Cardiac muscle cell (in vitro differentiated cells and primary cell): Measurements from ENCODE around the gene TOR1AIP1. TPM values are rescaled to one million over a fixed set of nuclear protein-coding genes. Genes with fewer than 3 reads are reported as not detected.

Source experiments
- DNase-seq, 2 donors: peaks; one replicate each; pipeline versions ENCODE4 v3.0.0 to v3.0.0-alpha.2; 2010 to 2017; ENCODE audit warnings: low read depth in 1 of 2, low spot score in 1 of 2
- H3K27ac ChIP-seq: fragments of 200-600 bp; sonication (generic); 2 replicates; pipeline ENCODE4 v1.5.1; 2016
- H3K27me3 ChIP-seq: fragments of 200-600 bp; sonication (generic); 2 replicates; pipeline ENCODE4 v1.6.0; 2016; ENCODE audit warnings: control low read depth
- H3K36me3 ChIP-seq: fragments of 200-600 bp; sonication (generic); 2 replicates; pipeline ENCODE4 v1.5.1; 2016; ENCODE audit warnings: control low read depth
- H3K4me1 ChIP-seq: fragments of 200-600 bp; sonication (generic); 2 replicates; pipeline ENCODE4 v1.8.1; 2017; ENCODE audit warnings: low read depth, mild to moderate bottlenecking, mixed run types
- H3K4me3 ChIP-seq: fragments of 200-600 bp; sonication (generic); 2 replicates; pipeline ENCODE4 v1.5.1; 2016; ENCODE audit warnings: mild to moderate bottlenecking
- H3K9me3 ChIP-seq: fragments of 200-600 bp; sonication (generic); 2 replicates; pipeline ENCODE4 v1.5.1; 2017; ENCODE audit warnings: low read depth, mild to moderate bottlenecking, control low read depth
- CTCF ChIP-seq: IDR thresholded peaks from 2 replicates; pipeline ENCODE4 v1.5.1; 2012; ENCODE audit warnings: low read depth, mild to moderate bottlenecking, low read length
- polyA plus RNA-seq: library from polyadenylated mRNA; unstranded; fragments of >200 nt; fragmentation: Nextera tagmentation; extraction: Ambion mirVana; gene quantifications from 2 replicates; pipeline ENCODE4 v1.2.1, GENCODE V29; 2016
- total RNA-seq: library from RNA; depleted of rRNA; stranded (reverse); fragments of >200 nt; gene quantifications from 2 replicates; pipeline ENCODE4 v1.2.3, GENCODE V29; 2016

Gene TOR1AIP1
- total and polyA plus RNA-seq, 2 experiments from 2014 or later, result 18.2 to 19.6 TPM

DNA sequence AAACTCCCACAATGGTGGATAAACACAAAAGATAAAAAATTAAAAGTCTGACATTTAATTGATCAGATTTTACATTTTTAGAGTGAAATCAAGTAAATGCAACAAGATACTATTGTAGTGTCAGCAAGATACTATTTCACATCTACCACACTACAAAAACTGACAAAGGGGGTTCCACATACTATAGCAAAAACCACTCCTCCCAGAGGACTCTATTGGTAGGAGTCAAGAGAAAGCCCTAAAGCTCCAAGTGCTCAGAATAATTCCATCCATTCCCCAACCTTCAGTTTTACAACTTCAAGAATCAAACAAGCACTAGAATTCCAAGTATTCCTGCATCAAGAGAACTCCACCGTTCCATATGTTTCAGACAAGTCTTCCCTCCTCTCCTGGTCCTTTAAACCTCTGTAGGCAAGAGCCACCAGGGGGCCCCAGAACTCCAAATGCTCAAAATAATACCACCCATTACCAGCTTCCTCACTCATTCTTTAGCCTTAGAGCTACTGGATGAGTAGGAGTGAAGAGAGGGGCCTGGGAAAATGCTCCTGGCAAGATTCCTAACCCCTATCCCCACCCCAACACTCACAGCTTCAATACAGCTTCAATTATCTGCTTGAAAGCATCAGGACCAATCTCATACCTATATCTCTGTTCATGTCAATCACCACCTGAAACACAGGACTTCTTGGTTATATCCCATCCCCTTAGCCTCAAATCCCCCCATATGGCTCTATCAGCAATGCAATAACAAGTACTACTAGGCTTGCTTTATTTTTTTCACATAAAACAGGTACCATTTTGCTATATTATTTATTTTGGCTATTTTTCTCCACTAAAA, 14.4 kb upstream of the TOR1AIP1 start:
- Histone ChIP-seq H3K36me3 (peaks cover 22% of the 10 kb centered on the region), H3K4me1 (peaks cover 28% of the 10 kb centered on the region), H3K9me3 (no peaks in the 10 kb centered on the region), H3K27me3 (no peaks in the 10 kb centered on the region), H3K27ac (no peak overlapping the region), H3K4me3 (no peak overlapping the region)
- peak; percentile 71 to 75 for DNase-seq
- peak; percentile 84 for TF ChIP-seq CTCF

GRCh38 chr1:179870870-179871269, 11.2 kb upstream of the TOR1AIP1 start:
- peak overlapping the region; percentile 57 for H3K27ac ChIP-seq
- H3K27me3 ChIP-seq, result no peaks in the 10 kb centered on the region
- H3K9me3 ChIP-seq, result no peaks in the 10 kb centered on the region
- no peak for DNase-seq
- peaks cover 36% of the 10 kb centered on the region for H3K4me1 ChIP-seq
- TF ChIP-seq CTCF, result no peak
- H3K4me3 ChIP-seq, result no peak overlapping the region
- H3K36me3 ChIP-seq, result peaks cover 13% of the 10 kb centered on the region

DNA sequence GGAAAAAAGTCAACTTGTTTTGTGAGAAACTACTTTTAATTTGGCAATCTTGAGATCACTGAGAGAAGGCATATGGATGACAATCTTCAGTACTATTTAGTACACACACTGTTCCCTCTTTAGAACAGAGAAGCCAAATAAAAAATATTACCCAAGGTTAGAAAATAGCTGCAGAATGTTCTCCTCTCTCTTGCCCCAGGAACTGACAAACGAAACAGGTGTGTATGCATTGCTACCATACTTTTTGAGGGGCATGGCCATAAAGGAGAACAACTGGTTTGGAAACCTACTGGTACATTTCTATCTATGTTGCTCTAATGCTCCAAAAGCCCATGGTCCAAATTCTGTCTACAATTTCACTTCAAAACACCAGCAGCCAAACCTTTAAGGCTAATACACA, 10.1 kb upstream of the TOR1AIP1 start:
- no peak for DNase-seq
- Histone ChIP-seq H3K27me3 (no peaks in the 10 kb centered on the region), H3K4me3 (no peak overlapping the region), H3K36me3 (peaks cover 13% of the 10 kb centered on the region), H3K27ac (peak overlapping the region; percentile 57), H3K9me3 (no peaks in the 10 kb centered on the region), H3K4me1 (peaks cover 36% of the 10 kb centered on the region)
- TF ChIP-seq CTCF, result no peak

DNA sequence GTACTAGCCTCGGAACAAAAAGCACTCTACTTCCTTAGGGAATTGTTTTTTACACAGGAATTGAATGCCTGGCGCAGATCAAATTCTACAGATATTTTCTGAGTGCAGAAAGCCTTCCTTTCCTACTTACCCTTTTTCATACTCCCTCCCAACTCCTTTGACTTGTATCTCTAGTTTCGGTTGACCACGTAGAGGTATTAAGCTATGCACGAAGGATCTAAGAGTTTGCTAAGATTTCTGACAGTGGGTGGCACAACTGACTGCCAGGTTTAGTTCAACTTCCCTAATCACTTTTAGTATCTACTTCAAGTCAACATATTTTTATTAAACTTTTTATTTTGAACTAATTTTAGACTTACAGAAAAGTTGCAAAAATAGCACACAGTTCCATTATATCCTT, 9.5 kb upstream of the TOR1AIP1 start:
- DNase-seq, result no peak
- H3K4me3 ChIP-seq, result no peak overlapping the region
- TF ChIP-seq CTCF, result no peak
- H3K27ac ChIP-seq, result peak overlapping the region; percentile 57
- H3K36me3 ChIP-seq, result peaks cover 13% of the 10 kb centered on the region
- peaks cover 33% of the 10 kb centered on the region for H3K4me1 ChIP-seq
- H3K27me3 ChIP-seq, result no peaks in the 10 kb centered on the region
- H3K9me3 ChIP-seq, result no peaks in the 10 kb centered on the region

DNA sequence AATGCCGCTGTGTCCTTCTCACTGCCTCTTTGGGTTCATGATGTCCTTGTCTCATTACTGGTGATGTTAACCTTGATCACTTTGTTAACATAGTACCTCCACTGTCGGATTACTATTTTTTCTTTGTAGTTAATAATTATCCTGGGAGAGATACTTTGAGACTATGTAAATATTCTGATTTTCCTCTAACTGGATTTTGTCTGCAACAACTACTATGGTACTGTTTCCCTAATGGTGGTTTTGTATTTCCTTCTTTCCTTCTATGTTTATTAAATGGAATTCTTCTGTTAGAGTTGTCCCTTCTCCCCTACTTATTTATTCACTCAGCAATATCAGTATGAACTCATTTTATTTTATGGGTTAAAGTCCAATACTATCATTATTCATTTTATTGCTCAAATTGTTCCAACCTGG, 8.6 kb upstream of the TOR1AIP1 start:
- H3K27me3 ChIP-seq, result no peaks in the 10 kb centered on the region
- H3K27ac ChIP-seq, result peak overlapping the region; percentile 57
- TF ChIP-seq CTCF, result no peak
- no peak for DNase-seq
- H3K9me3 ChIP-seq, result no peaks in the 10 kb centered on the region
- peaks cover 31% of the 10 kb centered on the region for H3K4me1 ChIP-seq
- peaks cover 13% of the 10 kb centered on the region for H3K36me3 ChIP-seq
- no peak overlapping the region for H3K4me3 ChIP-seq
